ENCODE data around the gene RAP1GAP.

The RAP1GAP gene

DNA sequence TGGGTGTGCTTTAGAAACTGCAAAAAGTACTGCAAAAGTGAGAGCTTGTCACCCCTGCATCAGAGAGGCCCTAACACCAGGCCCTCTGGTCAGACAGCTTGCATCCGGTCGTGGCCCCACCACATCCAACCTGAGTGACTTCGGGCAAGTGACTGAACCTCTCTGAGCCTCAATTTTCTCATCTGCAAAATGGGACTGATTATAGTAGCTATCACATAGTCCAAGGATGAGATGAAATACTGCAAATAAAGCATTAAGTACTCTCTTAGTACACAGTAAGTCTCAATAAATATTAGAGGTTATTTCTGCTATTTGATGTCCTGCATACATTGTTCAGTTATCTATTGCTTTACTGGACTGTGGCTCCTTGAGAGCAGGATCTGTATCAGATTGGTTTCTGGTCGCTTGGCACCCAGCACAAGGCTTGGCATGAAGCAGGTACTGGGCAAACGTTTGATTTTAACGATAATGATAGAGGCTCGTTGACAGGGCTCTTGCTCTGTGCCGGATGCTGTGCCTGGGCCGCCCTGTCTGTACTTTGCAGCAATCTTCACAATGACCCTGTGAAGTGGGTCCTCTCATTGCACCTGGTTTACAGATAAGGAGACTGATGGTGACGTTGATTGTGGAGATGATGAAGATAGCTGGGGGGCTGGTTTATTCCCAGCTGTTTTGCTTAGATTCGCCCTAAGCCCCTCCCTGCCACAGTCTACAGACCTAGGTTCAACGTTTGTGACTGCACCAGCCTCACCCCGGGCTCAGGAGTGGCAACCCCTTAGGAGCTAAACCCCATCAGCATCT, 43.6 kb downstream of the RAP1GAP start:
- no peak overlapping the region for H3K4me3 Mint-ChIP-seq
- ATAC-seq (replicated peaks) (no peak), DNase-seq (no peak)
- peaks cover 23 to 61% of the 10 kb centered on the region in 2 donors for H3K27me3 Mint-ChIP-seq
- H3K27ac Mint-ChIP-seq, result no peak overlapping the region
- H3K36me3 Mint-ChIP-seq, result no peaks in the 10 kb centered on the region
- no peaks in the 10 kb centered on the region for H3K9me3 Mint-ChIP-seq
- H3K4me1 Mint-ChIP-seq, result peaks cover 0 to 4% of the 10 kb centered on the region in 2 donors

- no peaks in the 10 kb centered on the region for H3K9me3 Mint-ChIP-seq
- peaks cover 27 to 58% of the 10 kb centered on the region in 2 donors for H3K27me3 Mint-ChIP-seq
- H3K4me3 Mint-ChIP-seq, result no peak overlapping the region
- no peaks in the 10 kb centered on the region for H3K36me3 Mint-ChIP-seq
- ATAC-seq (replicated peaks) (no peak), DNase-seq (no peak)
- H3K27ac Mint-ChIP-seq, result no peak overlapping the region
- peaks cover 0 to 4% of the 10 kb centered on the region in 2 donors for H3K4me1 Mint-ChIP-seq
Measured at GRCh38 chr1:21624571-21625389, 44.4 kb downstream of the RAP1GAP start.

- DNase-seq (no peak), ATAC-seq (replicated peaks) (no peak)
- Mint-ChIP-seq H3K27me3 (peaks cover 38 to 63% of the 10 kb centered on the region in 2 donors), H3K4me3 (no peak overlapping the region), H3K36me3 (no peaks in the 10 kb centered on the region), H3K27ac (no peak overlapping the region), H3K4me1 (peaks cover 0 to 4% of the 10 kb centered on the region in 2 donors), H3K9me3 (no peaks in the 10 kb centered on the region)
Measured at GRCh38 chr1:21623410-21623961, 45.7 kb downstream of the RAP1GAP start.

DNA sequence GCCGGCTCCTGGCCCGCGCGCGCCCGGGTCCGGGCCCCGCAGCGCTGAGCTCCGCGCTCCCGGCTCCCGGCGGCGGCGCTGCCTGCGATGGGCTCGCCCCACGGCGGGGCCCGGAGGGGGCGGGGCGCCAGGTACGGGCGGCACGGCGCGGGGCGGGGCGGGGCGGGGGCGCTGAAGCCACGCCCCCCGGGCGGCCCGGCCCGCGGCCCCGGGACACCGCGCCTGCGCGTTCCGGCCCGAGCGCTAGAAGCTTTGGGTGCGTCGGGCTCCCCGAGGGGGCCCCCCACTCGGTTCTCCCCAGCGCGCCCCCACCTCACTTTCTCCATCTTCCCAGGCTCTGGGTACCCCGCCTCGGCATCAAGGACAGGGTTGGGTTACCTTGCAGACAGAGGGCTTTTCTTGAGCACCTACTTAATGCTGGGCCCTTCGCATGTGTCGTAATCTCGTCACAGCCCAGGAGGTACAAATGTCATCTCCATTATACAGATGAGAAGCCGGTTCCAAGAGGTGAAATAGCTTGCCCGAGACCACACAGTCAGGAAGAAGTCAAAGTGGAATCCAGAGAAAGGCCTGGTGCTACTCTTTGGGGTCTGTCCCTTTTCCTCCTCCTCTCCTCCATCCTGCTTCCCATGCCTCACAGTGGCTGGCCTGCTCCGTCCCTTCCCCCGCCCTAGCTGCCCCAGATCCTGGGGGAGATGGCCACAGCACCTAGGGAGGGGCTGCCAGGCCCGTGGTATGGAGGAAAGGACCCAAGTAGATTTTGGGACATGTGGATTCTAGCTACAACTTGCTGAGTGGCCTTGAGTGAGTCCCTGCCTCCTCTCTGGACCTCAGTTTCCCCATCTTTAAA, 46.5 kb downstream of the RAP1GAP start:
- no peak overlapping the region for H3K27ac Mint-ChIP-seq
- H3K9me3 Mint-ChIP-seq, result no peaks in the 10 kb centered on the region
- H3K4me3 Mint-ChIP-seq, result peak overlapping the region; percentile 71 to 76
- ATAC-seq (replicated peaks), result peak; percentile 72 to 77
- H3K36me3 Mint-ChIP-seq, result no peaks in the 10 kb centered on the region
- peaks cover 42 to 68% of the 10 kb centered on the region in 2 donors for H3K27me3 Mint-ChIP-seq
- DNase-seq, result no peak
- H3K4me1 Mint-ChIP-seq, result peaks cover 0 to 4% of the 10 kb centered on the region in 2 donors

DNA sequence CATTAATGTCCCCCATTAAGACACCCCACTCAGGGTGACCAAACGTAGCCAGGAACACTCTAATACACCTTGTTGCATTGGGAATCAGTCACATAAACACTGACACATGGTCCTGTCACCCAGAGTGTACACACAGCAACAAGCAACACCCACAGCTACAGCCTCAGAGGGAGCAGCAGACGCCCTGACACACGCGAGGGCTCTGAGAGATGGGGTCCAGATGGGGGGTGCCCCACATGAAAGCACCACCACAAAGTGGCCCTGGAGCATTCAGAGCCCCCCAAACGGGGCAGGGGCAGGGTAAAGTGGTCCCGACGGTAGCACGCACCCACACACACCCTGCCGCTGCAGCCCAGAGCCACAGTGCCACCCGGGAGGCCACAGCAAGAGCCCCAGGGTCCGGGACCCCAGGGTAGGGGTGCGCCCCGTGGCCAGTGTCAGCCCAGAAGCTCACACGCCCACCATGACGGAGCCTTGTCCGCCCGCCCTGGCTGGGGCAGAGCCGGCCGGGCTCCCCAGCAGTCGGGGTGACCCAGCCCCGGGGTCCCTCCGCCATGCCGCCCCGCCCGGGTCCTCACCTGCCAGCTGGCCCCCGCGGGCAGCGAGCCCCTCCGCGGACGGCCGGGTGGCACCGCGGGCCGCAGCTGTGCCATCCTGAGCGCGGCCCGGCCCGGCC, 47.3 kb downstream of the RAP1GAP start:
- Mint-ChIP-seq H3K27me3 (peaks cover 41 to 68% of the 10 kb centered on the region in 2 donors), H3K4me1 (peaks cover 0 to 4% of the 10 kb centered on the region in 2 donors), H3K4me3 (peak overlapping the region; percentile 21 to 30), H3K27ac (no peak overlapping the region), H3K9me3 (no peaks in the 10 kb centered on the region), H3K36me3 (no peaks in the 10 kb centered on the region)
- ATAC-seq (replicated peaks) (peak in 1 of 2 donors; percentile 7), DNase-seq (no peak)

GRCh38 chr1:21621051-21621450, 48.1 kb downstream of the RAP1GAP start:
- Mint-ChIP-seq H3K27ac (no peak overlapping the region), H3K9me3 (no peaks in the 10 kb centered on the region), H3K4me1 (peaks cover 0 to 4% of the 10 kb centered on the region in 2 donors), H3K4me3 (no peak overlapping the region), H3K36me3 (no peaks in the 10 kb centered on the region), H3K27me3 (peaks cover 38 to 62% of the 10 kb centered on the region in 2 donors)
- no peak for ATAC-seq (replicated peaks)
- no peak for DNase-seq

DNA sequence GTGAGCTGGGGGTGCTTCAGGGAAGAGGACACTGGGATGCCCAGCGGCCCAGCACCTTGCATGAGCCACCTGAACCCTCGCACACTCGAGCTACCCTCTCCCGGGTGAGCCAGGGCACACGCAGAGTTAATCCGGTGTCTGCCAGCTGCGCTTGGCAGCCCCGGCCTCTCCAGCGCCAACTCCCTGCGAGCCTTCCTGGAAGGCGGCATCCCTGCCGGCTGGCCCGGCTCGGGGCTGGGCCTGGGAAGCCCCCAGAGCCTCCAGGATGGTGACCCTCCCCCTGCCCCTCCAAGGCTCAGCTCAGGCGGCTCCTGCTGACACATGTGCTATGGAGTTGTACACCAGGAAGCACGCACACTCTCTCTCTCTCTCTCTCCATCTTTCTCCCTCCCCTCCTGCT, 48.7 kb downstream of the RAP1GAP start:
- no peaks in the 10 kb centered on the region for H3K9me3 Mint-ChIP-seq
- ATAC-seq (replicated peaks), result no peak
- H3K4me1 Mint-ChIP-seq, result peaks cover 0 to 4% of the 10 kb centered on the region in 2 donors
- no peaks in the 10 kb centered on the region for H3K36me3 Mint-ChIP-seq
- no peak for DNase-seq
- H3K27ac Mint-ChIP-seq, result no peak overlapping the region
- peaks cover 38 to 60% of the 10 kb centered on the region in 2 donors for H3K27me3 Mint-ChIP-seq
- H3K4me3 Mint-ChIP-seq, result no peak overlapping the region

DNA sequence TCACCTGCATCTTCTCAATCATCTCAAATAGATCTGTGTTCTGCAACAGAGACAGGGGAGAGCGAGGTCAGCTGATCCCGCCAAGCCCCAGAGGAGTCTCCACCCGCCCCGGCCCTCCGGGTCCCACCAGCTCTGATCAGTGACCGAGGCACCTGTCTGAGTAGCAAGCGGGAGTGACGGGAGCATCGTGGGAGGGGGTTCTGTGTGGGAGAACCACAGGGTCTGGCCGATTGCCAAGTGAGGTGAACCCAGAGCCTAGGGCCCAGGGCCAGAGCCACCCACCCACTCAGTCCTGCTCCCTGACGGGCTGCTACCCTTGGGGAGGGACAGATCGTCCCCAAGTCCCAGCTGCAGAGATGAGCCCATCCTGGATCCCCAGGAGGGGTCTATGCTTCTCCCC, 49.1 kb downstream of the RAP1GAP start:
- Mint-ChIP-seq H3K4me3 (no peak overlapping the region), H3K9me3 (no peaks in the 10 kb centered on the region), H3K27me3 (peaks cover 38 to 58% of the 10 kb centered on the region in 2 donors), H3K4me1 (peaks cover 0 to 4% of the 10 kb centered on the region in 2 donors), H3K36me3 (no peaks in the 10 kb centered on the region), H3K27ac (no peak overlapping the region)
- no peak for ATAC-seq (replicated peaks)
- DNase-seq, result no peak

DNA sequence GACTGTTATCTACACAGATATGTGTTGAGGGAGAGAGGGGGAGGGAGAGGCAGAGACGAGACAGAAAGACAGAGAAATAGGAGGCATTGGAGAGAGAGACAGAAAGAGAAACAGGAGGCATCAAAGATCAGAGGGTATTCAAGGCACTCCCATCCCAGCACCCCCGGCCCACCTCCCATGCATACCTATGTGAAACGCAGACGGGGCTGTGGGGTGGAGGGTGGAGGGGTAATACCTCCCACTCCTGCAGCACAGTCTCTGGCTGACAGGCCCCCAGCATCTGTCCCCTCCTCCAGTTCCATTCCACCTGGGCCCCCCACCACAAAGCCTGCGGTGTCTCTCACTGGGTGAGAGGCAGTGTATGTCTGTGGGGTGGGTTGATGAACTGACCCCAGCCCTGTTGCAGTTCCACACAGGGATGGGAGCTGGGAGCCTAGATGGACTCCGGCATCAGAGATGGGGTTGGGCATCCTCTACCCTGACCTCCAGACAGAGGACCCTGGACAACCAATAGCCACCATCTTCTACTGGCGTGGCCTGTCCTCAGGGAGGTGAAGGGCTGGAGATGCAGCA, 49.7 kb downstream of the RAP1GAP start:
- DNase-seq (no peak), ATAC-seq (replicated peaks) (no peak)
- H3K36me3 Mint-ChIP-seq, result no peaks in the 10 kb centered on the region
- no peak overlapping the region for H3K4me3 Mint-ChIP-seq
- peaks cover 38 to 53% of the 10 kb centered on the region in 2 donors for H3K27me3 Mint-ChIP-seq
- H3K4me1 Mint-ChIP-seq, result peaks cover 0 to 4% of the 10 kb centered on the region in 2 donors
- no peaks in the 10 kb centered on the region for H3K9me3 Mint-ChIP-seq
- H3K27ac Mint-ChIP-seq, result no peak overlapping the region

DNA sequence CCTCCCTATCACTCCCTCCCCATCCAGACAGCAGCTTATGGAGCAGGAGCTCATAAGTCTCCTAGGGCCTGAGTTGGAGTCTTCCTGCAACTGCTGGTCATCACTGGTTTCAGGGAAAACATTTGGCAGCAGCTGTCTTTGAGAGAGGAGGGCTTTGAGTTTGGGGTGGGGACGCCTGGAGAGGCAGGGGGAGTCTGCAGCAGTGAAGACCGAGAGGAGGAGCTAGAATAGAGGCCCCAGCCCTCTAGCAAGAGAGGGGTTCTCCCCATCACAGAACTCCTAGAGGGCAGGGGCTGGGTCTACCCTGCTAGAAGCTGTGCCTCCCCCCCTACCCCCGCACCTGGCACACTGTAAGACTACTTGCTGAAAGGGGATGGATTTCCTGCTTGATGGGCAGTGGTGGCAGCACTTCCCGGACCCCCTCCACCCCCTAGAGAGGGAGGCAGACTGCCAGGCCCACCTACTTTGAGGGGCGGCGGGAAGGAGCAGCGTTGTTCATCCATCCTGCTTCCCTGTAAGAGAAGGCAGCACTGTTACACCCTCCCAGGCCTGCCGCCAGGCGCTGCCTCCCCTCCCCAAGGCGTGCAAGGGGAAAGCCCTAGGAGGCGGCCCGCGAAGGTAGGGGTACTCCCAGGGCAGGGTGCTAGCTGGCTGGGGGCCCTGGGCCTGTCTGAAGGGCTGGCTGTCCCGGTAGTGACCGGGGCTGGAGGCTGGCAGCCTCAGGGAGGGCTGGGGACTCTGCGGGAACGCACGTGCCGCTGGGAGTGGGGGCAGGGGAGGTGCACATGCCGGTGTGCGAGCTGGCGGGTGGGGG, 50.4 kb downstream of the RAP1GAP start:
- Mint-ChIP-seq H3K4me3 (no peak overlapping the region), H3K27me3 (peaks cover 38 to 46% of the 10 kb centered on the region in 2 donors), H3K9me3 (no peaks in the 10 kb centered on the region), H3K27ac (no peak overlapping the region), H3K4me1 (peaks cover 0 to 4% of the 10 kb centered on the region in 2 donors), H3K36me3 (no peaks in the 10 kb centered on the region)
- ATAC-seq (replicated peaks) (no peak), DNase-seq (no peak)

DNA sequence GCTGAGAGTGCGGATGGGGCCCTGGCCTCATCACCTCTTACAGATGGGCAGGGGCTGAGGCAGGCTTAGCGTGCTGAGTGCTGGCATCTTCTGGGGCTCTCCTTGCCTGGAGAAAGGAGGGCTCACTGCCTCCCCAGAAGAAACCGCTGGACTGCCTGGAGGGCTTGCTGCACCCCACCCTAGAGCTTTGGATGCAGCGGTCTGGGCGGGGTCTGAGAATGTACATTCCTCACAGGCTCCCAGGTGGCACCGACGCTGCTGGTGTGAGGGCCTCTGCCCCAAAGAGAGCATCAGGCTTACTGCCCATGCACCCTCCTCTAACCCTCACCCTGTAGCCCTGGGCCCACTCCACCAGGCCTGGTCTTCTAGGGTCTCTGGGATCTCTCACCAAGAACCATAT, 51.1 kb downstream of the RAP1GAP start:
- Mint-ChIP-seq H3K4me3 (no peak overlapping the region), H3K27me3 (peaks cover 37 to 39% of the 10 kb centered on the region in 2 donors), H3K9me3 (no peaks in the 10 kb centered on the region), H3K27ac (no peak overlapping the region), H3K36me3 (no peaks in the 10 kb centered on the region), H3K4me1 (peaks cover 0 to 4% of the 10 kb centered on the region in 2 donors)
- no peak for DNase-seq
- ATAC-seq (replicated peaks), result no peak

DNA sequence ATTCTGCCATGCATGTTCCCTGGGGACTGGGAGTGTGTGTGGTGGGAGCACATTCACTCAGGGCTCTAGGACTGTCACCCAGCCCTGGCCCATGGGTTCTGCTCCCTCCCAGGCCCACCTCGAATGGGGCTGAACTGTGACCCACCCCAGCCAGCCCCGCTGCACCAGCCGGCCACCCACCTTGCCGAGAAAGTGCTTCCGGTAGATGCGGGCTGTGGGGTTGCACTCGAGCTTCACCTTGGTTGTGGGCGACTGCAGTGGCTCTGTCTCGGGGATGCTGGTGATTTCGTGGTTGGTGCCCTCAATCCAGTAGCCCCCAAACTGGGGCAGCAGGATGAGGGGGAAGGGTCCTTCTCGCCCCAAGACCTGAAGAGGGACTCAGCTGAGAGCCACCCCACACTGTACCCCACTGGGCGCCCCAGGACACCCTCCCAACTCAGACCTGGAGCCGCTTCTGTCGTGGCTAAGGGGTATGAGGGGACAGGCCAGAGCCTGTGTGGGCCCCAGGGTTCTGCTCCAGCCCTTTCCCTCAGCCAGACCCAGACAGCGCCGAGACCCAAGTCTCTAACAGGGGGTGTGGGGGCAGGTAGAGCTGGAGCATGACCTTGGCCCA, 51.9 kb downstream of the RAP1GAP start:
- peaks cover 32 to 34% of the 10 kb centered on the region in 2 donors for H3K27me3 Mint-ChIP-seq
- no peak overlapping the region for H3K4me3 Mint-ChIP-seq
- H3K4me1 Mint-ChIP-seq, result no peaks in the 10 kb centered on the region
- no peaks in the 10 kb centered on the region for H3K36me3 Mint-ChIP-seq
- H3K9me3 Mint-ChIP-seq, result no peaks in the 10 kb centered on the region
- DNase-seq (no peak), ATAC-seq (replicated peaks) (no peak)
- H3K27ac Mint-ChIP-seq, result no peak overlapping the region

All from stimulated activated naive B cell treated with anti-CD40 and anti-IgM and Interleukin-4, amounts not matched to agents 10 μg/mL and 1 μg/mL and 100 μg/mL, for 72 hours (primary cell).